Femur (tissue), 1 donor: Measurements from ENCODE around the gene PTPRN2.
A peak's percentile ranks its signal among the peaks of the same experiment; 100 is the strongest.

ENCODE experiments used
- DNase-seq: peaks from one replicate; pipeline ENCODE4 v3.0.0-alpha.2; 2017

Gene PTPRN2

GRCh38 chr7:158576050-158576762 lies 11.4 kb downstream of the PTPRN2 start:
- DNase-seq = no peak

GRCh38 chr7:158574308-158575036 lies 13.2 kb downstream of the PTPRN2 start:
- DNase-seq = no peak

GRCh38 chr7:158573310-158573709 lies 14.3 kb downstream of the PTPRN2 start:
- no peak for DNase-seq

GRCh38 chr7:158572000-158572828 lies 15.4 kb downstream of the PTPRN2 start:
- peak; percentile 47 for DNase-seq

- DNase-seq = no peak
Observed at GRCh38 chr7:158570449-158571170, 17.0 kb downstream of the PTPRN2 start.

- DNase-seq = no peak
Observed at GRCh38 chr7:158569858-158570323, 17.7 kb downstream of the PTPRN2 start.

GRCh38 chr7:158568974-158569857 lies 18.4 kb downstream of the PTPRN2 start:
- DNase-seq = no peak

GRCh38 chr7:158567153-158567603 lies 20.4 kb downstream of the PTPRN2 start:
- DNase-seq = no peak

GRCh38 chr7:158564663-158565035 lies 23.0 kb downstream of the PTPRN2 start:
- DNase-seq = no peak

- DNase-seq = no peak
Observed at GRCh38 chr7:158563911-158564662, 23.5 kb downstream of the PTPRN2 start.

- DNase-seq = no peak
Observed at GRCh38 chr7:158563051-158563450, 24.6 kb downstream of the PTPRN2 start.

- no peak for DNase-seq
Observed at GRCh38 chr7:158562517-158562916, 25.1 kb downstream of the PTPRN2 start.

GRCh38 chr7:158561659-158562058 lies 26.0 kb downstream of the PTPRN2 start:
- no peak for DNase-seq

GRCh38 chr7:158560386-158560785 lies 27.2 kb downstream of the PTPRN2 start:
- DNase-seq = no peak

- no peak for DNase-seq
Observed at GRCh38 chr7:158559356-158559755, 28.3 kb downstream of the PTPRN2 start.

- DNase-seq = no peak
Observed at GRCh38 chr7:158558816-158559215, 28.8 kb downstream of the PTPRN2 start.

- DNase-seq = no peak
Observed at GRCh38 chr7:158557441-158557755, 30.2 kb downstream of the PTPRN2 start.

- DNase-seq = no peak
Observed at GRCh38 chr7:158556721-158557440, 30.7 kb downstream of the PTPRN2 start.

GRCh38 chr7:158555034-158555520 lies 32.5 kb downstream of the PTPRN2 start:
- DNase-seq = no peak

GRCh38 chr7:158550886-158551452 lies 36.7 kb downstream of the PTPRN2 start:
- no peak for DNase-seq
